Kidney (tissue), 14 donors: Measurements from ENCODE around the gene SMIM12. TPM values are rescaled to one million over a fixed set of nuclear protein-coding genes. Genes with fewer than 3 reads are reported as not detected.

Experiments used
- DNase-seq, 5 donors: peaks; one replicate each; pipeline ENCODE4 v3.0.0-alpha.2; 2013 to 2020
- FAIRE-seq: peaks from 2 replicates; lab custom pipeline; 2012; peaks lifted over from hg19 to GRCh38; lab: Jason Lieb, UNC
- H3K27ac ChIP-seq, 2 donors: one replicate each; pipeline ENCODE4 v1.7.0; 2013; ENCODE audit warnings: low read depth in 2 of 2, low read length in 2 of 2, inconsistent platforms in 1 of 2
- H3K27me3 ChIP-seq: one replicate; pipeline ENCODE4 v1.7.1; 2013; ENCODE audit warnings: low read length, inconsistent platforms; ENCODE audit not compliant: control insufficient read depth, insufficient read depth
- H3K36me3 ChIP-seq, 3 donors: one replicate each; pipeline versions ENCODE4 v1.7.0 to v1.7.1; 2013; ENCODE audit warnings: low read length in 3 of 3, control low read depth in 1 of 3, inconsistent platforms in 1 of 3; ENCODE audit not compliant: insufficient read depth in 3 of 3, control insufficient read depth in 2 of 3
- H3K4me1 ChIP-seq, 3 donors: one replicate each; pipeline versions ENCODE4 v1.7.0 to v1.7.1; 2013; ENCODE audit warnings: low read length in 3 of 3, inconsistent platforms in 1 of 3, low read depth in 1 of 3; ENCODE audit not compliant: control insufficient read depth in 2 of 3, insufficient read depth in 2 of 3
- H3K4me3 ChIP-seq, 3 donors: one replicate each; pipeline versions ENCODE4 v1.7.0 to v1.8.1; 2013; ENCODE audit warnings: low read length in 3 of 3, control low read depth in 1 of 3, inconsistent platforms in 1 of 3
- H3K9ac ChIP-seq, 3 donors: one replicate each; pipeline versions ENCODE4 v1.7.0 to v1.7.1; 2013; ENCODE audit warnings: low read length in 3 of 3, control low read depth in 1 of 3, inconsistent platforms in 1 of 3
- H3K9me3 ChIP-seq, 3 donors: one replicate each; pipeline versions ENCODE4 v1.7.0 to v1.7.1; 2013; ENCODE audit warnings: low read length in 3 of 3, control low read depth in 1 of 3, inconsistent platforms in 1 of 3; ENCODE audit not compliant: control insufficient read depth in 2 of 3, insufficient read depth in 1 of 3
- CTCF ChIP-seq: IDR thresholded peaks from 3 replicates; pipeline ENCODE4 v1.5.1; 2012; ENCODE audit warnings: mild to moderate bottlenecking, moderate library complexity, borderline replicate concordance; ENCODE audit not compliant: insufficient read depth; ENCODE audit errors: extremely low read depth
- intact Hi-C: fragments of 100-400 bp; cut with DNase I; formaldehyde crosslinking; loops from one replicate; pipeline ENCODE4 v1.11.1; 2022
- polyA plus RNA-seq: library from polyadenylated mRNA; stranded (reverse); fragments of 350-450 nt; fragmentation: Illumina TruSeq; extraction: RNeasy Lipid Tissue Mini Kit (QIAGEN cat#74804); gene quantifications from one replicate; pipeline ENCODE4 v1.2.3, GENCODE V29; 2014; ENCODE audit warnings: low read depth, low replicate concordance; ENCODE audit not compliant: insufficient read depth
- total RNA-seq: library from RNA; stranded (reverse); fragmentation: NEBNext Ultra II Directional; extraction: Animal tissue kit (Norgen Biotek cat#: 25700); gene quantifications from one replicate; pipeline ENCODE4 v1.2.1, GENCODE V29; 2021
- donor health status: control.
- donor health status: control.
- donor health status: control.
- donor health status: control.
- donor health status: control.
- donor health status: DM: yes; HTN: yes; CAD: no.
- donor health status: Normal renal cell carcinoma (clear cell type).

SMIM12 gene
- total and polyA plus RNA-seq, 2 donors from 2014 or later: 49.2 to 85.9 TPM

- Histone ChIP-seq H3K4me3 (no peak overlapping the region), H3K36me3 (no peaks in the 10 kb centered on the region), H3K4me1 (no peaks in the 10 kb centered on the region), H3K9ac (no peak overlapping the region), H3K27me3 (no peaks in the 10 kb centered on the region), H3K27ac (no peak overlapping the region), H3K9me3 (no peaks in the 10 kb centered on the region)
- no peak for TF ChIP-seq CTCF
- intact Hi-C loops: no loop called here
- FAIRE-seq: no peak
- no peak for DNase-seq
Observed at GRCh38 chr1:34874296-34874952, 14.9 kb upstream of the SMIM12 start.

GRCh38 chr1:34872133-34872503 is 12.6 kb upstream of the SMIM12 start:
- no peak overlapping the region for H3K4me3 ChIP-seq
- no peaks in the 10 kb centered on the region for H3K27me3 ChIP-seq
- no peaks in the 10 kb centered on the region for H3K9me3 ChIP-seq
- no peak overlapping the region for H3K9ac ChIP-seq
- no peak for TF ChIP-seq CTCF
- H3K27ac ChIP-seq: no peak overlapping the region
- no peaks in the 10 kb centered on the region for H3K36me3 ChIP-seq
- DNase-seq (no peak), FAIRE-seq (no peak)
- H3K4me1 ChIP-seq: peaks cover 0 to 2% (median 0%) of the 10 kb centered on the region in 3 donors
- intact Hi-C loops: no loop called here

- no peak for TF ChIP-seq CTCF
- H3K9ac ChIP-seq: no peak overlapping the region
- H3K4me1 ChIP-seq: peaks cover 0 to 2% (median 0%) of the 10 kb centered on the region in 3 donors
- H3K27me3 ChIP-seq: no peaks in the 10 kb centered on the region
- DNase-seq (no peak), FAIRE-seq (no peak)
- H3K4me3 ChIP-seq: no peak overlapping the region
- H3K9me3 ChIP-seq: no peaks in the 10 kb centered on the region
- no peaks in the 10 kb centered on the region for H3K36me3 ChIP-seq
- H3K27ac ChIP-seq: no peak overlapping the region
- intact Hi-C loops: no loop called here
Observed at GRCh38 chr1:34871443-34872132, 12.0 kb upstream of the SMIM12 start.
